CD14-positive monocyte (primary cell): ENCODE data around the gene MILR1. TPM values are rescaled to one million over a fixed set of nuclear protein-coding genes. Genes with fewer than 3 reads are reported as not detected.

Experiments used
- DNase-seq, 3 donors: peaks; one replicate each; pipeline ENCODE4 v3.0.0-alpha.2; 2011 to 2022
- H2AFZ ChIP-seq: 2 replicates; pipeline ENCODE4 v1.6.0; 2012; ENCODE audit warnings: mild to moderate bottlenecking, low read depth, low read length, inconsistent platforms; ENCODE audit not compliant: insufficient read depth, poor library complexity, severe bottlenecking
- H3K27ac ChIP-seq, 2 donors: 1 replicate in 1 of 2; 2 replicates in 1 of 2; pipeline ENCODE4 v1.5.1; 2012 to 2013; ENCODE audit warnings: low read length in 2 of 2, control low read depth in 1 of 2, inconsistent platforms in 1 of 2, low read depth in 1 of 2, mild to moderate bottlenecking in 1 of 2
- H3K27me3 ChIP-seq, 2 donors: one replicate each; pipeline versions ENCODE4 v1.6.0 to v1.6.1; 2011 to 2013; ENCODE audit warnings: low read length in 2 of 2; ENCODE audit not compliant: control insufficient read depth in 2 of 2, insufficient read depth in 2 of 2
- H3K36me3 ChIP-seq, 2 donors: replicated peaks in 1 of 2; 1 replicate in 1 of 2; 2 replicates in 1 of 2; pipeline versions ENCODE4 v1.5.1 to v1.6.1; 2012 to 2013; ENCODE audit warnings: low read length in 2 of 2, control low read depth in 1 of 2, inconsistent platforms in 1 of 2, mild to moderate bottlenecking in 1 of 2; ENCODE audit not compliant: insufficient read depth in 2 of 2, control insufficient read depth in 1 of 2
- H3K4me1 ChIP-seq, 2 donors: 1 replicate in 1 of 2; 2 replicates in 1 of 2; pipeline versions ENCODE4 v1.5.1 to v1.6.1; 2012 to 2013; ENCODE audit warnings: low read length in 2 of 2, control low read depth in 1 of 2, inconsistent platforms in 1 of 2, mild to moderate bottlenecking in 1 of 2, moderate library complexity in 1 of 2; ENCODE audit not compliant: insufficient read depth in 2 of 2, control insufficient read depth in 1 of 2
- H3K4me2 ChIP-seq: replicated peaks from 2 replicates; pipeline ENCODE3; 2012; ENCODE audit warnings: low read length, moderate library complexity, mild to moderate bottlenecking; ENCODE audit not compliant: poor library complexity, severe bottlenecking; ENCODE audit errors: extremely low read depth
- H3K4me3 ChIP-seq, 3 experiments: fragments of 200-600 bp in 1 of 3; sonication (generic) in 1 of 3; replicated peaks in 1 of 3; 1 replicate in 2 of 3; 2 replicates in 1 of 3; pipeline ENCODE4 v1.5.1; 2011 to 2013; ENCODE audit warnings: low read length in 3 of 3, mild to moderate bottlenecking in 3 of 3, control low read depth in 2 of 3, low read depth in 2 of 3, inconsistent platforms in 1 of 3, moderate library complexity in 1 of 3
- H3K79me2 ChIP-seq: 2 replicates; pipeline ENCODE4 v1.6.0; 2012; ENCODE audit warnings: mild to moderate bottlenecking, control low read depth, inconsistent platforms, low read length, moderate library complexity; ENCODE audit not compliant: insufficient read depth
- H3K9ac ChIP-seq: 2 replicates; pipeline ENCODE4 v1.6.0; 2017; ENCODE audit warnings: low read length, mild to moderate bottlenecking; ENCODE audit not compliant: insufficient read depth, poor library complexity, severe bottlenecking
- H3K9me3 ChIP-seq, 2 donors: replicated peaks in 1 of 2; 1 replicate in 1 of 2; 2 replicates in 1 of 2; pipeline versions ENCODE4 v1.5.1 to v1.6.1; 2012 to 2013; ENCODE audit warnings: low read length in 2 of 2, control low read depth in 1 of 2; ENCODE audit not compliant: control insufficient read depth in 1 of 2, insufficient read depth in 1 of 2
- H4K20me1 ChIP-seq: 2 replicates; pipeline ENCODE4 v1.6.0; 2012; ENCODE audit warnings: mild to moderate bottlenecking, low read length, control low read depth, moderate library complexity; ENCODE audit not compliant: insufficient read depth
- H3K27ac Mint-ChIP-seq, 7 donors: one replicate each; pipeline ENCODE4 v1.8.0; 2020; ENCODE audit warnings: mild to moderate bottlenecking in 7 of 7, mixed read lengths in 7 of 7, moderate library complexity in 6 of 7, inconsistent platforms in 2 of 7
- H3K27me3 Mint-ChIP-seq, 3 donors: one replicate each; pipeline ENCODE4 v1.8.0; 2021 to 2022; ENCODE audit warnings: low read depth in 3 of 3, mild to moderate bottlenecking in 3 of 3, mixed read lengths in 3 of 3, moderate library complexity in 3 of 3, inconsistent platforms in 1 of 3
- H3K36me3 Mint-ChIP-seq, 2 donors: one replicate each; pipeline ENCODE4 v1.8.0; 2020; ENCODE audit warnings: mixed read lengths in 2 of 2, inconsistent platforms in 1 of 2, mild to moderate bottlenecking in 1 of 2
- H3K4me1 Mint-ChIP-seq: one replicate; pipeline ENCODE4 v1.8.0; 2020; ENCODE audit warnings: mild to moderate bottlenecking, mixed read lengths
- H3K4me3 Mint-ChIP-seq, 2 donors: one replicate each; pipeline ENCODE4 v1.8.0; 2020; ENCODE audit warnings: mild to moderate bottlenecking in 2 of 2, mixed read lengths in 2 of 2, moderate library complexity in 1 of 2
- H3K9me3 Mint-ChIP-seq, 7 donors: one replicate each; pipeline ENCODE4 v1.8.0; 2020 to 2022; ENCODE audit warnings: mixed read lengths in 7 of 7, mild to moderate bottlenecking in 6 of 7, moderate library complexity in 6 of 7, inconsistent platforms in 2 of 7
- WGBS: methylation state at CpG from one replicate; pipeline ENCODE4 v1.1.5; 2013; ENCODE audit warnings: missing lambda C conversion rate; ENCODE audit not compliant: insufficient coverage; 5-methylcytosine and 5-hydroxymethylcytosine counted together
- intact Hi-C, 2 donors: fragments of 100-400 bp; cut with micrococcal nuclease; formaldehyde crosslinking; loops; one replicate each; pipeline versions ENCODE4 v1.15.0 to v1.15.1; 2023
- polyA plus RNA-seq, 3 donors: library from polyadenylated mRNA; depleted of rRNA in 1 of 3; unstranded in 2 of 3; stranded (reverse) in 1 of 3; fragments of 300-500 nt in 2 of 3; fragments of >200 nt in 1 of 3; fragmentation: Illumina TruSeq in 2 of 3; gene quantifications; 1 replicate in 2 of 3; 2 replicates in 1 of 3; pipeline ENCODE4 v1.2.3, GENCODE V29; 2012 to 2021
- TF ChIP-seq, protein P1 (sequence below): fragments of 200-600 bp; IDR thresholded peaks from one replicate; pipeline ENCODE4 v1.8.0; 2022; ENCODE audit warnings: antibody characterized with exemption, mild to moderate bottlenecking

MILR1 gene
- polyA plus RNA-seq, 3 donors: 72.0 to 95.2 (median 81.7) TPM

DNA sequence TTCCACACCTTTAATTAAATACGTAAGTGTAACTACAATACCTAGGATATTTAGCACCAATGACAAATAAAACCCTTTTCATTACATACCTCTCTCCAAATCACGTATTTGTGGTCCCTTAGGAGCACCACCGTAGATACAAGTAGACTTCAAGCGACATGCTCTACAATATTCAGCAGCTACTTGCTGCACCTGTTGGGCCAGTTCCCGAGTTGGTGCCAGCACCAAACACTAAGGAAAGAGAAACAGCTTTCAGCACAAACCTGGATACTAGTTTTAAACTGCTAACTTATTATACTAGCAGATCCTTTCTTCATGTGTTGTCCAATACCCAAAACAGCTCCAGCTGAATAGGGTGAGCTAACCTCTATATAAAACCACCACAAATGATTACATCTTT, 54.4 kb downstream of the MILR1 start:
- peaks cover 39% of the 10 kb centered on the region for H3K4me1 Mint-ChIP-seq
- Histone ChIP-seq H3K27ac (no peak overlapping the region), H3K79me2 (peaks cover 89% of the 10 kb centered on the region), H3K4me3 (peak overlapping the region in 2 of 3 experiments; percentile 3 to 99), H3K27me3 (no peaks in the 10 kb centered on the region), H3K36me3 (peaks cover 63 to 64% of the 10 kb centered on the region in 2 donors), H3K4me2 (no peak overlapping the region), H2AFZ (no peak overlapping the region), H3K9me3 (no peaks in the 10 kb centered on the region), H3K9ac (no peak overlapping the region), H3K4me1 (peaks cover 21 to 39% of the 10 kb centered on the region in 2 donors), H4K20me1 (peaks cover 84% of the 10 kb centered on the region)
- TF ChIP-seq, protein P1, sequence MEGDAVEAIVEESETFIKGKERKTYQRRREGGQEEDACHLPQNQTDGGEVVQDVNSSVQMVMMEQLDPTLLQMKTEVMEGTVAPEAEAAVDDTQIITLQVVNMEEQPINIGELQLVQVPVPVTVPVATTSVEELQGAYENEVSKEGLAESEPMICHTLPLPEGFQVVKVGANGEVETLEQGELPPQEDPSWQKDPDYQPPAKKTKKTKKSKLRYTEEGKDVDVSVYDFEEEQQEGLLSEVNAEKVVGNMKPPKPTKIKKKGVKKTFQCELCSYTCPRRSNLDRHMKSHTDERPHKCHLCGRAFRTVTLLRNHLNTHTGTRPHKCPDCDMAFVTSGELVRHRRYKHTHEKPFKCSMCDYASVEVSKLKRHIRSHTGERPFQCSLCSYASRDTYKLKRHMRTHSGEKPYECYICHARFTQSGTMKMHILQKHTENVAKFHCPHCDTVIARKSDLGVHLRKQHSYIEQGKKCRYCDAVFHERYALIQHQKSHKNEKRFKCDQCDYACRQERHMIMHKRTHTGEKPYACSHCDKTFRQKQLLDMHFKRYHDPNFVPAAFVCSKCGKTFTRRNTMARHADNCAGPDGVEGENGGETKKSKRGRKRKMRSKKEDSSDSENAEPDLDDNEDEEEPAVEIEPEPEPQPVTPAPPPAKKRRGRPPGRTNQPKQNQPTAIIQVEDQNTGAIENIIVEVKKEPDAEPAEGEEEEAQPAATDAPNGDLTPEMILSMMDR: no peak
- peak overlapping the region in 1 of 2 donors; percentile 57 for H3K4me3 Mint-ChIP-seq
- 93% methylated on average over 5 of the region's 5 CpGs for WGBS
- intact Hi-C loops: no loop called here
- peak overlapping the region in 2 of 7 donors; percentile 10 to 72 for H3K27ac Mint-ChIP-seq
- no peak for DNase-seq
- H3K36me3 Mint-ChIP-seq: peaks cover 66% of the 10 kb centered on the region in 2 donors
- H3K9me3 Mint-ChIP-seq: peaks cover 0 to 5% (median 2%) of the 10 kb centered on the region in 7 donors
- no peaks in the 10 kb centered on the region for H3K27me3 Mint-ChIP-seq

DNA sequence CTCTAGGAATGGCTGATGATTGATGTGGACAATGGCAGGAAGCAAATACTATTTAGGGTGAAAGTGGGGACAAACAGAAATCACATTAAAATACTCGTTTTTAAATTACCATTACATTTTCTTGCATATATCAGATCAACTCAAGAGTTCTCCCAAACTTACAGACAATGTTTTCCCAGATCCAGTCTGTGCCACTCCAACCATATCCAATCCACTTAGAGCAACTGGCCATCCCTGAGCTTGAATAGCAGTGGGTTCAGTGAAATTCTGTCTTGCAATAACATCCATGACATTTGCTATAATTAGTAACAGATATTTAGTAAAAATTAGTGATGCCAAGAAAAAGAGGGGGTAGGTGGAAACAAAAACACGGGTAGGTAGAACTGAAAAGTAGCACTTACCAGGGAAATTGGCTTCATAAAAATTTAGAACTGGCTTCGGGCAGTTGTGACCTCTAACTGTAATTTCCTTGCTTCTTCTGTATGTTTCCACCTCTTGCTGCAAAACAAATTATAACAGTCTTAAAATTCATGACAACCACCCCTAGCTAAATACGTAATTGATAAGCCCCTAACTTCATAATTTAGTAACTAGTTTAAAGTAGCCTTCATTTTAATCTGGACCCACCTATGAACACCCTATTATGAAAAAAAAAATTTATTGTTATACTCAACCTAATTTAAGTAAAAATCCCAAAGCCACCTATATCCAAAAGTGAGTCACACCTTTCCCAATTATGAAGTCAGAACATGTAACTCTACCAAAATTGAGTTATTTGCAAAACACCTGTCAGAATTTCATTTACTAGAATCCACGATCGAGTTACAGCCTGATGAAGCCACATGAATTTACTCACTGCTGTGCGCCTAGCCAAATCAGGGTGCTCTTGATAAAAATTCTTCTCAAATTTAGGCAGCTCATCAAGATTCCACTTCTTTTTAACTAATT, 55.2 kb downstream of the MILR1 start:
- peaks cover 39% of the 10 kb centered on the region for H3K4me1 Mint-ChIP-seq
- H3K27me3 ChIP-seq: no peaks in the 10 kb centered on the region
- intact Hi-C loops: no loop called here
- peaks cover 21 to 40% of the 10 kb centered on the region in 2 donors for H3K4me1 ChIP-seq
- peaks cover 89% of the 10 kb centered on the region for H3K79me2 ChIP-seq
- H2AFZ ChIP-seq: no peak overlapping the region
- H3K9me3 Mint-ChIP-seq: peaks cover 0 to 5% (median 2%) of the 10 kb centered on the region in 7 donors
- H4K20me1 ChIP-seq: peaks cover 76% of the 10 kb centered on the region
- WGBS: 70% methylated on average over 4 of the region's 7 CpGs
- H3K36me3 ChIP-seq: peaks cover 59% of the 10 kb centered on the region in 2 donors
- no peaks in the 10 kb centered on the region for H3K9me3 ChIP-seq
- H3K4me2 ChIP-seq: peak overlapping the region; percentile 94
- H3K4me3 ChIP-seq: peak overlapping the region; percentile 91 to 99 (median 99)
- H3K27me3 Mint-ChIP-seq: no peaks in the 10 kb centered on the region
- peak overlapping the region in 1 of 2 donors; percentile 99 for H3K27ac ChIP-seq
- H3K36me3 Mint-ChIP-seq: peaks cover 61 to 63% of the 10 kb centered on the region in 2 donors
- H3K9ac ChIP-seq: peak overlapping the region; percentile 99
- TF ChIP-seq, protein P1: no peak
- DNase-seq: no peak
- peak overlapping the region; percentile 94 to 100 (median 100) for H3K27ac Mint-ChIP-seq
- H3K4me3 Mint-ChIP-seq: peak overlapping the region; percentile 99 to 100
